CD4-positive, alpha-beta T cell (primary cell): ENCODE measurements around the gene PKD1L1. TPM values are rescaled to one million over a fixed set of nuclear protein-coding genes. Genes with fewer than 3 reads are reported as not detected.
A peak's percentile ranks its signal among the peaks of the same experiment; 100 is the strongest.

Experiments
- ATAC-seq: fragments of 200-7000 bp; cut with Tn5 transposase; one replicate; pipeline ENCODE4 v1.10.0; 2022; ENCODE audit warnings: mild to moderate bottlenecking; ENCODE audit not compliant: poor library complexity
- CTCF ChIA-PET: fragments of 350-600 bp; sonication (Branson Sonifier 250); formaldehyde crosslinking; loops from one replicate; lab custom pipeline; 2021; ENCODE audit warnings: antibody characterized with exemption, inconsistent platforms; lab: Charles Lee
- POLR2A ChIA-PET: fragments of 350-600 bp; sonication (Branson Sonifier 250); formaldehyde crosslinking; loops from one replicate; lab custom pipeline; 2021; ENCODE audit warnings: antibody characterized with exemption, inconsistent platforms; lab: Charles Lee
- DNase-seq, 14 experiments: peaks; one replicate each; pipeline ENCODE4 v3.0.0-alpha.2; 2013 to 2020; ENCODE audit warnings: mixed read lengths in 2 of 14
- H3K27ac ChIP-seq, 2 donors: one replicate each; pipeline versions ENCODE4 v1.5.1 to v1.7.0; 2013; ENCODE audit warnings: low read length in 2 of 2, low read depth in 1 of 2, mild to moderate bottlenecking in 1 of 2
- H3K27me3 ChIP-seq, 2 experiments: 1 replicate in 1 of 2; 2 replicates in 1 of 2; pipeline versions ENCODE4 v1.6.1 to v1.7.0; 2013; ENCODE audit warnings: low read length in 2 of 2, control low read depth in 1 of 2, mild to moderate bottlenecking in 1 of 2, moderate library complexity in 1 of 2; ENCODE audit not compliant: insufficient read depth in 2 of 2, control insufficient read depth in 1 of 2
- H3K36me3 ChIP-seq: one replicate; pipeline ENCODE4 v1.6.1; 2013; ENCODE audit warnings: low read length, control low read depth; ENCODE audit not compliant: insufficient read depth
- H3K4me1 ChIP-seq: one replicate; pipeline ENCODE4 v1.6.1; 2013; ENCODE audit warnings: low read length, control low read depth; ENCODE audit not compliant: insufficient read depth
- H3K4me3 ChIP-seq: one replicate; pipeline ENCODE4 v1.5.1; 2013; ENCODE audit warnings: mild to moderate bottlenecking, low read length, moderate library complexity
- H3K9me3 ChIP-seq, 2 experiments: 1 replicate in 1 of 2; 2 replicates in 1 of 2; pipeline versions ENCODE4 v1.6.1 to v1.7.0; 2013; ENCODE audit warnings: low read length in 2 of 2, mild to moderate bottlenecking in 2 of 2, control low read depth in 1 of 2, moderate library complexity in 1 of 2; ENCODE audit not compliant: control insufficient read depth in 1 of 2, insufficient read depth in 1 of 2
- H3K27ac Mint-ChIP-seq: one replicate; pipeline ENCODE4 v1.8.0; 2020; ENCODE audit warnings: mixed read lengths
- H3K27me3 Mint-ChIP-seq: one replicate; pipeline ENCODE4 v1.8.0; 2021; ENCODE audit warnings: mixed read lengths
- H3K36me3 Mint-ChIP-seq: one replicate; pipeline ENCODE4 v1.8.0; 2021; ENCODE audit warnings: low read depth, mixed read lengths
- H3K4me1 Mint-ChIP-seq: one replicate; pipeline ENCODE4 v1.8.0; 2021; ENCODE audit warnings: low read depth, mixed read lengths
- H3K4me3 Mint-ChIP-seq: one replicate; pipeline ENCODE4 v1.8.0; 2020; ENCODE audit warnings: mild to moderate bottlenecking, mixed read lengths
- H3K9me3 Mint-ChIP-seq: one replicate; pipeline ENCODE4 v1.8.0; 2020; ENCODE audit warnings: mixed read lengths
- CTCF ChIP-seq: fragments of 200-600 bp; IDR thresholded peaks from one replicate; pipeline ENCODE4 v1.8.0; 2022; ENCODE audit warnings: antibody characterized with exemption, mild to moderate bottlenecking
- intact Hi-C, 2 experiments: fragments of 100-400 bp; cut with DNase I in 1 of 2; cut with micrococcal nuclease in 1 of 2; formaldehyde crosslinking; loops; one replicate each; pipeline versions ENCODE4 v1.15.1 to v1.9.0; 2023 to 2025; cut with DNase I, micrococcal nuclease
- polyA plus RNA-seq, 2 donors: library from polyadenylated mRNA; unstranded; fragments of 120-200 nt; gene quantifications; one replicate each; pipeline ENCODE4 v1.2.1, GENCODE V29; 2013
- total RNA-seq, 174 experiments: library from RNA in 2 of 174; stranded (reverse) in 2 of 174; gene quantifications; one replicate each; pipeline ENCODE4 v1.2.3 and lab custom pipeline; 2021 to 2026

PKD1L1 gene
- total RNA-seq (under 1 TPM; 0.20 to 0.25 TPM), total RNA-seq (lab: John Stamatoyannopoulos, UW) (0 to 5.3 (median 1.0) reads per million in 172 experiments)
- 0.29 TPM for polyA plus RNA-seq (2013, experiment 1 of 2)
- 0.27 TPM for polyA plus RNA-seq (2013, experiment 2 of 2)

- no peaks in the 10 kb centered on the region for H3K36me3 Mint-ChIP-seq
- no peaks in the 10 kb centered on the region for H3K4me1 Mint-ChIP-seq
- CTCF ChIA-PET = interaction anchor here (1.3 kb wide), 1 partner anchor 206 kb away, joined by 6 read pairs; no protein-coding TSS in a partner anchor
- H3K27me3 ChIP-seq = no peaks in the 10 kb centered on the region
- H3K4me3 ChIP-seq = no peak within 1 kb of the TSS
- POLR2A ChIA-PET = no interaction called here
- H3K27me3 Mint-ChIP-seq = no peaks in the 10 kb centered on the region
- H3K27ac ChIP-seq = no peak within 1 kb of the TSS
- H3K9me3 ChIP-seq = no peaks in the 10 kb centered on the region
- DNase-seq (no peak), ATAC-seq (no peak)
- H3K4me1 ChIP-seq = no peaks in the 10 kb centered on the region
- no peak within 1 kb of the TSS for H3K4me3 Mint-ChIP-seq
- intact Hi-C loops = loop anchor here (5.0 to 10.0 kb wide), 2 partner anchors 1217 to 1904 kb away; no protein-coding TSS in a partner anchor
- no peaks in the 10 kb centered on the region for H3K9me3 Mint-ChIP-seq
- no peaks in the 10 kb centered on the region for H3K36me3 ChIP-seq
- no peak within 1 kb of the TSS for H3K27ac Mint-ChIP-seq
- TF ChIP-seq CTCF = no peak
Measured at GRCh38 chr7:47948141-47948790, at the start of gene PKD1L1. TSS of gene PKD1L1 (minus strand) at chr7:47948466. CDS start at chr7:47948440, 26 bp downstream.

- no peaks in the 10 kb centered on the region for H3K9me3 ChIP-seq
- DNase-seq (no peak), ATAC-seq (no peak)
- Mint-ChIP-seq H3K27me3 (no peaks in the 10 kb centered on the region), H3K27ac (peak overlapping the region; percentile 88), H3K4me1 (peaks cover 24% of the 10 kb centered on the region), H3K4me3 (peak overlapping the region; percentile 87), H3K36me3 (no peaks in the 10 kb centered on the region), H3K9me3 (no peaks in the 10 kb centered on the region)
- no peaks in the 10 kb centered on the region for H3K27me3 ChIP-seq
- H3K27ac ChIP-seq = peak overlapping the region; percentile 60 to 70
- peaks cover 16% of the 10 kb centered on the region for H3K4me1 ChIP-seq
- no peak for TF ChIP-seq CTCF
- no peaks in the 10 kb centered on the region for H3K36me3 ChIP-seq
- ChIA-PET CTCF (interaction anchor here (0.7 to 3.2 kb wide), 16 partner anchors 8 to 162 kb away, joined by 3 to 56 read pairs (median 5); partner anchors contain the start of gene HUS1), POLR2A (interaction anchor here (1.2 to 2.7 kb wide), 6 partner anchors 10 to 118 kb away, joined by 3 to 40 read pairs (median 8); partner anchors contain the start of gene UPP1)
- intact Hi-C loops = loop anchor here in 1 of 2 experiments (5.0 kb wide), 2 partner anchors 45 to 95 kb away; partner anchors contain the start of genes C7orf57 and UPP1
- peak overlapping the region; percentile 74 for H3K4me3 ChIP-seq
Measured at GRCh38 chr7:47992446-47992845, 44.2 kb upstream of the PKD1L1 start.

GRCh38 chr7:47991741-47992311, 43.6 kb upstream of the PKD1L1 start:
- no peaks in the 10 kb centered on the region for H3K36me3 ChIP-seq
- intact Hi-C loops = loop anchor here (1.0 to 5.0 kb wide), 4 partner anchors 43 to 118 kb away; partner anchors contain the start of genes C7orf57 (in 2 of the 2) and UPP1 (in 1 of the 2)
- peak overlapping the region; percentile 88 for H3K27ac Mint-ChIP-seq
- peaks cover 16% of the 10 kb centered on the region for H3K4me1 ChIP-seq
- TF ChIP-seq CTCF = peak; percentile 72
- ChIA-PET CTCF (interaction anchor here (0.6 to 3.2 kb wide), 21 partner anchors 9 to 163 kb away, joined by 3 to 56 read pairs (median 5); partner anchors contain the start of gene HUS1), POLR2A (interaction anchor here (0.8 to 2.7 kb wide), 10 partner anchors 9 to 118 kb away, joined by 3 to 40 read pairs (median 6); partner anchors contain the start of genes HUS1 and UPP1)
- no peaks in the 10 kb centered on the region for H3K27me3 ChIP-seq
- H3K9me3 ChIP-seq = no peaks in the 10 kb centered on the region
- H3K4me3 ChIP-seq = peak overlapping the region; percentile 74
- peak overlapping the region; percentile 87 for H3K4me3 Mint-ChIP-seq
- H3K4me1 Mint-ChIP-seq = peaks cover 24% of the 10 kb centered on the region
- H3K36me3 Mint-ChIP-seq = no peaks in the 10 kb centered on the region
- ATAC-seq (peak; percentile 92), DNase-seq (peak; percentile 72 to 92 (median 86))
- no peaks in the 10 kb centered on the region for H3K27me3 Mint-ChIP-seq
- peak overlapping the region; percentile 60 to 70 for H3K27ac ChIP-seq
- H3K9me3 Mint-ChIP-seq = no peaks in the 10 kb centered on the region
